Caco-2 (cell line): ENCODE measurements around the gene GSDME. TPM values are rescaled to one million over a fixed set of nuclear protein-coding genes. Genes with fewer than 3 reads are reported as not detected.

ENCODE experiments used
- BruUV-seq: library from RNA; stranded (reverse); fragments of 400-500 nt; replicated peaks from 2 replicates; lab custom pipeline; 2021; lab: Mats Ljungman, UMichigan
- CTCF ChIA-PET: fragments of 300-600 bp; sonication (Branson Sonifier 250); formaldehyde crosslinking; loops from one replicate; lab custom pipeline; 2022; ENCODE audit warnings: antibody characterized with exemption; lab: Charles Lee
- POLR2A ChIA-PET: fragments of 300-600 bp; sonication (Branson Sonifier 250); formaldehyde crosslinking; loops from one replicate; lab custom pipeline; 2022; ENCODE audit warnings: antibody characterized with exemption; lab: Charles Lee
- DNase-seq, 2 experiments: peaks; one replicate each; pipeline versions ENCODE4 v3.0.0 to v3.0.0-alpha.2; 2020 to 2022
- H3K27me3 ChIP-seq: replicated peaks from 2 replicates; pipeline ENCODE4 v1.6.0; 2011; ENCODE audit warnings: low read length; ENCODE audit not compliant: control insufficient read depth, insufficient read depth
- H3K36me3 ChIP-seq: 2 replicates; pipeline ENCODE4 v1.5.1; 2011; ENCODE audit warnings: low read length; ENCODE audit not compliant: control insufficient read depth, insufficient read depth
- H3K4me1 ChIP-seq: fragments of 250-450 bp; sonication (Bioruptor Pico); 2 replicates; pipeline ENCODE4 v1.5.1; 2020; ENCODE audit warnings: mild to moderate bottlenecking
- H3K4me3 ChIP-seq: 2 replicates; pipeline ENCODE4 v1.5.1; 2011; ENCODE audit warnings: low read depth, mild to moderate bottlenecking, control low read depth, low read length
- H3K9me3 ChIP-seq: fragments of 250-450 bp; sonication (Bioruptor Pico); 2 replicates; pipeline ENCODE4 v1.5.1; 2020; ENCODE audit warnings: mild to moderate bottlenecking, moderate library complexity
- H3K27ac Mint-ChIP-seq: one replicate; pipeline ENCODE4 v1.8.0; 2022; ENCODE audit warnings: mixed read lengths; ENCODE audit not compliant: unreplicated experiment
- H3K27me3 Mint-ChIP-seq: one replicate; pipeline ENCODE4 v1.8.0; 2022; ENCODE audit warnings: mixed read lengths; ENCODE audit not compliant: insufficient read depth, unreplicated experiment
- H3K36me3 Mint-ChIP-seq: one replicate; pipeline ENCODE4 v1.8.0; 2022; ENCODE audit warnings: mild to moderate bottlenecking, mixed read lengths; ENCODE audit not compliant: insufficient read depth, unreplicated experiment
- H3K4me1 Mint-ChIP-seq: one replicate; pipeline ENCODE4 v1.8.0; 2022; ENCODE audit warnings: low read depth, mixed read lengths; ENCODE audit not compliant: unreplicated experiment
- H3K4me3 Mint-ChIP-seq: one replicate; pipeline ENCODE4 v1.8.0; 2022; ENCODE audit warnings: mild to moderate bottlenecking, moderate library complexity, mixed read lengths; ENCODE audit not compliant: unreplicated experiment
- H3K9me3 Mint-ChIP-seq: one replicate; pipeline ENCODE4 v1.8.0; 2022; ENCODE audit warnings: mixed read lengths; ENCODE audit not compliant: unreplicated experiment
- CTCF ChIP-seq, 2 experiments: fragments of 200-600 bp in 1 of 2; IDR thresholded peaks; 1 replicate in 1 of 2; 2 replicates in 1 of 2; pipeline versions ENCODE4 v1.5.1 to v1.8.0; 2011 to 2022; ENCODE audit warnings: antibody characterized with exemption in 1 of 2, control low read depth in 1 of 2, inconsistent platforms in 1 of 2, low read depth in 1 of 2, low read length in 1 of 2, mild to moderate bottlenecking in 1 of 2, moderate library complexity in 1 of 2; ENCODE audit not compliant: insufficient read depth in 1 of 2, severe bottlenecking in 1 of 2, unreplicated experiment in 1 of 2
- intact Hi-C: fragments of 100-400 bp; cut with micrococcal nuclease; formaldehyde crosslinking; loops from one replicate; pipeline ENCODE4 v1.10.0; 2022; ENCODE audit not compliant: unreplicated experiment
- total RNA-seq: library from RNA; stranded (reverse); gene quantifications from 2 replicates; pipeline ENCODE4 v1.2.3, GENCODE V29; 2022

GSDME gene
- total RNA-seq, 1 experiment from 2014 or later = 35.2 TPM

GRCh38 chr7:24800667-24801066 is 43.4 kb upstream of the GSDME start:
- no peak overlapping the region for H3K27ac Mint-ChIP-seq
- H3K9me3 Mint-ChIP-seq = no peaks in the 10 kb centered on the region
- Histone ChIP-seq H3K9me3 (no peaks in the 10 kb centered on the region), H3K27me3 (no peaks in the 10 kb centered on the region), H3K36me3 (no peaks in the 10 kb centered on the region), H3K4me1 (peaks cover 3% of the 10 kb centered on the region), H3K4me3 (no peak overlapping the region)
- no peak overlapping the region for H3K4me3 Mint-ChIP-seq
- CTCF ChIA-PET = interaction anchor here (0.7 to 1.8 kb wide), 2 partner anchors 12 to 85 kb away, joined by 3 to 6 read pairs; no protein-coding TSS in a partner anchor
- no peaks in the 10 kb centered on the region for H3K27me3 Mint-ChIP-seq
- POLR2A ChIA-PET = no interaction called here
- no TSS peak for BruUV-seq
- intact Hi-C loops = no loop called here
- no peak for TF ChIP-seq CTCF (IDR thresholded peaks at IDR 0.05; ENCODE audit: insufficient read depth in 1 of 2, low read depth in 1 of 2, low read length in 1 of 2, severe bottlenecking in 1 of 2, unreplicated experiment in 1 of 2)
- H3K4me1 Mint-ChIP-seq = peaks cover 9% of the 10 kb centered on the region
- DNase-seq = no peak
- peaks cover 59% of the 10 kb centered on the region for H3K36me3 Mint-ChIP-seq

GRCh38 chr7:24800073-24800472 is 42.8 kb upstream of the GSDME start:
- CTCF ChIA-PET = interaction anchor here (0.6 kb wide), 1 partner anchor 318 kb away, joined by 4 read pairs; no protein-coding TSS in a partner anchor
- Histone ChIP-seq H3K4me3 (no peak overlapping the region), H3K9me3 (no peaks in the 10 kb centered on the region), H3K36me3 (no peaks in the 10 kb centered on the region), H3K4me1 (peaks cover 9% of the 10 kb centered on the region), H3K27me3 (no peaks in the 10 kb centered on the region)
- peaks cover 63% of the 10 kb centered on the region for H3K36me3 Mint-ChIP-seq
- no peak for TF ChIP-seq CTCF (IDR thresholded peaks at IDR 0.05; ENCODE audit: insufficient read depth in 1 of 2, low read depth in 1 of 2, low read length in 1 of 2, severe bottlenecking in 1 of 2, unreplicated experiment in 1 of 2)
- no peak overlapping the region for H3K4me3 Mint-ChIP-seq
- no peak for DNase-seq
- BruUV-seq = no TSS peak
- H3K4me1 Mint-ChIP-seq = peaks cover 15% of the 10 kb centered on the region
- H3K27ac Mint-ChIP-seq = no peak overlapping the region
- no peaks in the 10 kb centered on the region for H3K27me3 Mint-ChIP-seq
- POLR2A ChIA-PET = no interaction called here
- no peaks in the 10 kb centered on the region for H3K9me3 Mint-ChIP-seq
- intact Hi-C loops = no loop called here

GRCh38 chr7:24799506-24799905 is 42.2 kb upstream of the GSDME start:
- DNase-seq = no peak
- Mint-ChIP-seq H3K9me3 (no peaks in the 10 kb centered on the region), H3K27ac (no peak overlapping the region), H3K4me1 (peaks cover 21% of the 10 kb centered on the region), H3K27me3 (no peaks in the 10 kb centered on the region), H3K4me3 (no peak overlapping the region), H3K36me3 (peaks cover 64% of the 10 kb centered on the region)
- intact Hi-C loops = no loop called here
- CTCF ChIA-PET = interaction anchor here (1.0 kb wide), 1 partner anchor 13 kb away, joined by 4 read pairs; no protein-coding TSS in a partner anchor
- H3K27me3 ChIP-seq = no peaks in the 10 kb centered on the region
- no peak for TF ChIP-seq CTCF (IDR thresholded peaks at IDR 0.05; ENCODE audit: insufficient read depth in 1 of 2, low read depth in 1 of 2, low read length in 1 of 2, severe bottlenecking in 1 of 2, unreplicated experiment in 1 of 2)
- H3K36me3 ChIP-seq = no peaks in the 10 kb centered on the region
- peaks cover 14% of the 10 kb centered on the region for H3K4me1 ChIP-seq
- POLR2A ChIA-PET = no interaction called here
- H3K4me3 ChIP-seq = no peak overlapping the region
- H3K9me3 ChIP-seq = no peaks in the 10 kb centered on the region
- BruUV-seq = TSS peak; percentile 15
